ENCODE data around the gene PPP1R12C.
A peak's percentile ranks its signal among the peaks of the same experiment; 100 is the strongest.
"Not testable (repeated sequence)": the region's sequence is repeated elsewhere in the genome, so short reads cannot be mapped to it uniquely, and the experiment has no call there.

The PPP1R12C gene

GRCh38 chr19:55116859-55117662 lies at the start of gene PPP1R12C:
TSS of gene PPP1R12C (minus strand) at chr19:55117637. CDS start at chr19:55117543, 94 bp downstream.
- DNase-seq (ENCODE audit: low spot score): no peak

- peak; percentile 72 for DNase-seq (ENCODE audit: low spot score)
Observed at GRCh38 chr19:55166530-55167268, 49.3 kb upstream of the PPP1R12C start, which contains the start of gene DNAAF3. TSS of gene DNAAF3 (minus strand) at chr19:55166613. CDS start at chr19:55166413, 200 bp downstream.

DNA sequence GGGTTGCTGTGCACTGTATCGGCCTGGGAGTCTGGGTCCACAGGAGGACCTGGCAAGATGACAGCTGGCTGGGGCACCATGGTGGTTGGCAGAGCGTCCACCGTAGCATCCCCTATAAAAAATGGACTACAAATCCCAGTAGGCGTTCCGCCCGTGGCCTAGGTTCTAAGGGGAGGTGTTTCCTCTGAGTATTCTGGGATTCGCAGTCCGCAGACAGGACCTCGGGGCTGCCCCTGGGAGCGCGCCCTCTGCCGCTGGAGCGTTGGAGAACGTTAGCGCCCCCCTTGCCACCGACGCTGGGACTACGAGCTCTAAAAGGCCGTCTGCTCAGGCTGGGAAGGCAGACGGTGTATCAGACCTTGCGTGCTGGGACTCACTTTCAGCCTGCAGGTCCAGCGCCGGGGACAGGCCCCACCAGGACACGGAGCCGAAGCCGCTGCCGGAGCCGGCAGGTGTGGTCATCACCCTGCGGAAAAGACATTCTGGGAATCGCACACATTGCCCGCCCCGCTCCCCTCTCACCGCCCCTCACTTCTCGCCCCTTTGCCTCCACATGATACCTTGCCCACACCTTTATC lies 48.6 kb upstream of the PPP1R12C start:
- DNase-seq (ENCODE audit: low spot score): peak; percentile 33

DNA sequence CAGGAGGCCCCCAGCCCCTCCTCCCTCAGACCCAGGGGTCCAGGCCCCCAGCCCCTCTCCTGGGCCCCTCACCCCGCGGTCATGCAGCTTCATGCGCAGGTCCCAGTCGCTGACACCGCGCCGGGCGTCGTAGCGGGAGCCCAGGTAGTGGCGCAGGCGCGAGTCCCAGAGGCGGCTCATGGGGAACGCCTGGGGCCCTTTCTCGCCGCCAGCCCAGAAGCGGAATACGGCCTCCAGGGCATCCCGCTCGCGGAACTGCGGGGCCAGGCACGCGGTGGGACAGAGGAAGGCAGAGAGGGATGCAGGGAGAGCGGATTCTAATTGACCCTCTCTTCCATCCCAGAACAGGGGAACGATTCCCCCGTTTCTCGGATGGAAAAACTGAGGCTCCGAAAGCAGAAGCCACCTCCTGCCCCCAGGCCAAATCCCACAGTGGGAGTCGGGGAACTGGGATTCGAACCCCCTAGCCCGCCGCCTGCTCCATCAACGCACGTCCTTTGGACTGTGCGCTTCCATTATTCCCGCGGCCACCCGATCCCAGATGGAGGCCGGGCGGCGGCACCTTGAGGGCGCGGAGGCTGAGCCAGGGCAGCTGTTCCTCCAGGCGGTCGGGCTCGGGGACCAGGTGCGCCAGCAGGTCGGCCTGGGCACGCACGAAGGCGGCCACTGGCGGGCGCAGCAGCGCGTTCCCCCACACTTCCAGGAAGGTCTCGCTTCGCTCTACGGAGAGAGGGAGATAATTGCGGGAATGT lies 44.3 kb upstream of the PPP1R12C start:
- no peak for DNase-seq (ENCODE audit: low spot score)

DNA sequence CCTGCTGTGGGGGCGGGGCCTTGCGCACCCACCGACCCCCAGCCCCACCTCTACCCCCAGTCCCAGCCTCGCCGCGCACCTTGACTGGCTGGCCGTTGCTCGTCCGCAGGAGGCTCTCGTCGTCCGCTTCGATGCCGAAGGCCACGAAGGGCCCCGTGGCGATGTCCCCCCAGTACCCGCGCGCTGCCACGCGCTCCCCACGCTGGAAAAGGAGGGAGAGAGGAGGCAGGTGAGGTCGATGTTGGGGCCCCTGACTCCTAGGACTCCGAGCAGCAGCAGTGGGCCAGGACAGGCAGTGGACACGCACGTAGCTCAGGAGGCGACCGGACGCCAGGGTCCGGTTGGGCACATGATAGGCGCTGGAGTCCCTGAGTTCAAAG lies 43.5 kb upstream of the PPP1R12C start:
- DNase-seq (ENCODE audit: low spot score): no peak

DNA sequence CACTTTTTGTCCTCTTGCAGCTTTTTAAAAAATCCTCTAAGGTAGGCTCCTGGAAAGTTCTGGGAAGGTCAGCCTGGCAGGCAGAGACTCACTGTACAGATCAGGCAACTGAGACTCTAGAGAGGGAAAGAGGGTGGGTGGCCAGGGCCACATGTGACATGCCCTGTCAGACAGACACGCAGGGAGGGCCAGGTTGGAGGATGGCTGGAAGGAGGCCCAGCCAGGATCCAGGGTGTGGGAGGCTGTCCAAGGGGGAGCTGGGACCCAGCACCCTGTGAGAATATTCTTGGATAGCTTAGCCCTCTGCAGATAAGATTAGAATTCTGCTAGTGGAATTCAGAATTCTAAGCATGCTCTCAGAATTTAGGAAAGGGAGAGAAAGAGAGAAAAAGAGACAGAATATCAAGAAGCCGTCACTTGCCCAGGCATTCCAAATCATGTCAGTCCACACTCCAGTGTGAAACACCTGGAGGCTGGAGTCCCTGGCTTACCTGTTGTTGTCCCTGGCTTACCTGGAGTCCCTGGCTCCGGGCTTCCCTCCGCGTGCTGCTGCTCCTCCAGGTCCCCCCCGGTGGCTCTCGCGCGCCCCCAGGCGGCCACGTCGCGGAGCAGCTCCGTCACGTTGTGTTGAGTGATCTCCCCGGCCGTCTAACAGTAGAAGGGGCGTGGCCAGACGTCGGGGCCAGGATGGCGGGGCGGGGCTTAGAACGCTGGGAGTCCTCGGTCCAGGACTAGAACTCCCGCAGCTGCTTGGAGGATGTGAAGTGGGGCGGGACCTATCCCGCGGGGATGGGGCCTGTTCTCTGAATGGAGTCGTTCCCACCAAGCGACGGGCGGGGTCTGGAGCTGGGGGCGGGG lies 42.9 kb upstream of the PPP1R12C start:
- DNase-seq (ENCODE audit: low spot score): peak; percentile 82

DNA sequence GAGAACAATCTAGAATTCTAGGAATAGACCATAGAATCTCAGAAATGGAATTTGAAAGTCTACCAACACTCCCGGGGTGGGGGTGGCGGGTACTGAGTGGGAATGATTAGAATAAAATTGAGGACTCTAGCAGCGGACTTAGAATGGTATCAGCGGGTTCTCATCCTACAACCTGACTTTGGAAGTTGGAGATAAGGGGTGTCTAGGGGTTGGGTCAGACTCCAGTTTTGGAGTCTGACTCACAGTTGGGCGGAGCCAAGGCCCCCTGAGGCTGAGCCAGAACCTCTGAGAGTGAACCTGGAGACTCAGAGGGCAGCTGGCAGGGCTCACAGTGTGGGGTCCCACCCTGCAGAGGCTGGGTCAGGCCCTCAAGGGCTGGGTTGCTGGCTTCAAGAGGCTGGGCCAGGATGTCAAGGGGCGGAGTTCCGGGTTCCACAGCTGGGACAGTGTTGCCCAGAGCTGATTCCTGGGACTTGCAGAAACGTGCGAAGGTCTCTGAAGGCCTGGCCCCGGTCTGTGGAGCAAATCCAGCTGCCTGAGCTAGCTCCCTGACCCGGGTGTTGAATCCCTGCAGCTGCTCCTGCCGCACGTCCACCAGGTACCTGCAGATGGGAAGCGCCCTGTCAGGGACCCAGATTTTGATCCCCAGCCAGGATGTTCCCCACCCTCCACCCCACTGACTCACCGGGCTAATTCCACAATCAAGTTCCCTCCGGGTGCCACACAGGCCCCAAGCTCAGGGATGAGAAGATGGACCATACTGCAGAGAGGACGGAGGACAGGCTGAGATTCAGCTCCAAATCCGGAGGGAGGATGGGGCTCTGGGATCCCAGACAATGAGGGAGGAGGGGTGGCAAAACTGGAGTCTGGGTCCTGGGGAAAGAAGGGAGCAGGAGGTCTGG lies 41.7 kb upstream of the PPP1R12C start:
- no peak for DNase-seq (ENCODE audit: low spot score)

GRCh38 chr19:55158423-55158822 lies 41.0 kb upstream of the PPP1R12C start:
- DNase-seq (ENCODE audit: low spot score): no peak

- no peak for DNase-seq (ENCODE audit: low spot score)
Observed at GRCh38 chr19:55157064-55157908, 39.8 kb upstream of the PPP1R12C start, which contains the start of gene TNNI3. TSS of gene TNNI3 (minus strand) at chr19:55157732. CDS start at chr19:55157589, 143 bp downstream.

DNA sequence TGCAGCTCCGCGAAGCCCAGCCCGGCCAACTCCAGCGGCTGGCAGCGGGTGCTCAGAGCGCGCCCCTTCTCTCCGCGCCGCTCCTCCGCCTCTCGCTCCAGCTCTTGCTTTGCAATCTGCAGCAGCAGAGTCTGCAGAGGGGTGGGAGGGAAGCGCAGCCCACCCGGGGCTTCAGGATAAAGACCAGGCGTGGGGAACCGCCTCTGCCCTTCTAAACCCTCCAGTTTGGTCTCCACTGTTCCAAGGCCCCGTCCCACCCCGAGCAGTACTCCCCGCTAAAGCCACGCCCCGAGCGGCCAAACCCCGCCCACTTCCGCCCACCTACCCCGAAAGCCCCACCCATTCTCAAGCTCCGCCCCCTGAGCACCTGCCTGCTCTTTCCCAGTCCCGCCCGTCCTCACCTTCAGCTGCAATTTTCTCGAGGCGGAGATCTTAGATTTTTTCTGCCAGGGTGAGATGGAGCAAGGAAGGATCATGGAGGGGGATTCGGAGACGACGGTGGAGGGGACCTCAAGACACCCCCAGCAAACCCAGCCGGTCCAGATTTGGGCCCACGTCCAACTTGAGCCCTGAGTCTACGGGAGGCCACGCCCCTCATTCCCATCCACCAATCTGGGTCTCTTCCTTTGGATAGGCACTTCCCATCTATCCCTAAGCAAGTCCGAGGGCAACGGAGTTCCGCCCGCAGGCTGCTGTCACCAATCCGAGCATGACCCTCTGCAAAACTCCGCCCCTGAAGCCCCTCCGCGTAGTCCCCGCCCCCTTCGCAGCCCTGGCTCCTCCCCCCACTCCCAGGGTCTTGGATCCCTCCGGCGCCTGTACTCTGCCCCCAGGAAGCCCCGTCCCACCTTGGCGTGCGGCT lies 39.0 kb upstream of the PPP1R12C start:
- DNase-seq (ENCODE audit: low spot score): no peak

DNA sequence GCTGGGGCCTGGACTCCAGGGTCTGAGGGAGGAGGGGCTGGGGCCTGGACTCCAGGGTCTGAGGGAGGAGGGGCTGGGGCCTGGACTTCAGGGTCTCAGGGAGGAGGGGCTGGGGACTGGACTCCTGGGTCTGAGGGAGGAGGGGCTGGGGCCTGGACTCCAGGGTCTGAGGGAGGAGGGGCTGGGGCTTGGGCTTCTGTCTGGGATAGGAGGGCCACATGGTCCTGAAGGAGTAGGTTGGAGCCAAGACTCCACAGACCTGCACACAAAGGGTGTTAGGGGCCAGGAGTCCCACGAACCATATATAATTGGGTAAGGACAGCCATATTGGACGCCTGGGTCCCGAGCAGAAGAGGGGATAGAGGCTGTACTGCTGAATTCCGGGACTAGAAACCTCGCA lies 38.3 kb upstream of the PPP1R12C start:
- DNase-seq (ENCODE audit: low spot score): not testable (repeated sequence)

GRCh38 chr19:55153652-55154264 lies 36.3 kb upstream of the PPP1R12C start:
- no peak for DNase-seq (ENCODE audit: low spot score)

- no peak for DNase-seq (ENCODE audit: low spot score)
Observed at GRCh38 chr19:55152017-55152416, 34.6 kb upstream of the PPP1R12C start.

GRCh38 chr19:55149078-55150003 lies 31.9 kb upstream of the PPP1R12C start, which contains the start of gene TNNT1:
TSS of gene TNNT1 (minus strand) at chr19:55149206. CDS start at chr19:55147157, 2,049 bp downstream.
- no peak for DNase-seq (ENCODE audit: low spot score)

- DNase-seq (ENCODE audit: low spot score): no peak
Observed at GRCh38 chr19:55147545-55148251, 30.3 kb upstream of the PPP1R12C start.
